Activated CD8-positive, alpha-beta T cell treated with anti-CD3 and anti-CD28 coated beads for 36 hours (primary cell): ENCODE data around the gene BICC1. TPM values are rescaled to one million over a fixed set of nuclear protein-coding genes. Genes with fewer than 3 reads are reported as not detected.

Source experiments
- ATAC-seq: fragments of 200-7000 bp; cut with Tn5 transposase; one replicate; pipeline ENCODE4 v1.10.0; 2021; ENCODE audit warnings: mild to moderate bottlenecking, moderate library complexity
- CTCF ChIA-PET: fragments of 350-600 bp; sonication (Branson Sonifier 250); formaldehyde crosslinking; loops from one replicate; lab custom pipeline; 2021; ENCODE audit warnings: antibody characterized with exemption; lab: Charles Lee
- POLR2A ChIA-PET: fragments of 350-600 bp; sonication (Branson Sonifier 250); formaldehyde crosslinking; loops from one replicate; lab custom pipeline; 2021; ENCODE audit warnings: antibody characterized with exemption; lab: Charles Lee
- DNase-seq: peaks from one replicate; pipeline ENCODE4 v3.0.0-alpha.2; 2020
- H3K27ac Mint-ChIP-seq: one replicate; pipeline ENCODE4 v1.8.0; 2021; ENCODE audit warnings: mild to moderate bottlenecking, mixed read lengths
- H3K27me3 Mint-ChIP-seq: one replicate; pipeline ENCODE4 v1.8.0; 2021; ENCODE audit warnings: mixed read lengths
- H3K36me3 Mint-ChIP-seq: one replicate; pipeline ENCODE4 v1.8.0; 2021; ENCODE audit warnings: low read depth, mixed read lengths
- H3K4me1 Mint-ChIP-seq: one replicate; pipeline ENCODE4 v1.8.0; 2021; ENCODE audit warnings: low read depth, mixed read lengths
- H3K4me3 Mint-ChIP-seq: one replicate; pipeline ENCODE4 v1.8.0; 2021; ENCODE audit warnings: mild to moderate bottlenecking, moderate library complexity, mixed read lengths
- H3K9me3 Mint-ChIP-seq: one replicate; pipeline ENCODE4 v1.8.0; 2021; ENCODE audit warnings: mixed read lengths
- intact Hi-C: fragments of 100-400 bp; cut with micrococcal nuclease; formaldehyde crosslinking; loops from one replicate; pipeline ENCODE4 v1.10.0; 2022
- total RNA-seq, 2 experiments: library from RNA; stranded (reverse); gene quantifications; one replicate each; pipeline ENCODE4 v1.2.3, GENCODE V29; 2021
- TF ChIP-seq, protein P1 (sequence below): fragments of 200-600 bp; IDR thresholded peaks from one replicate; pipeline ENCODE4 v1.8.0; 2022; ENCODE audit warnings: antibody characterized with exemption, mild to moderate bottlenecking

BICC1 gene
- total RNA-seq, 2 experiments from 2014 or later, result not detected

GRCh38 chr10:58511765-58512490 is 744 bp upstream of the BICC1 start:
- DNase-seq (peak; percentile 1), ATAC-seq (no peak)
- no peak overlapping the region for H3K27ac Mint-ChIP-seq
- POLR2A ChIA-PET, result no interaction called here
- intact Hi-C loops, result no loop called here
- TF ChIP-seq, protein P1, sequence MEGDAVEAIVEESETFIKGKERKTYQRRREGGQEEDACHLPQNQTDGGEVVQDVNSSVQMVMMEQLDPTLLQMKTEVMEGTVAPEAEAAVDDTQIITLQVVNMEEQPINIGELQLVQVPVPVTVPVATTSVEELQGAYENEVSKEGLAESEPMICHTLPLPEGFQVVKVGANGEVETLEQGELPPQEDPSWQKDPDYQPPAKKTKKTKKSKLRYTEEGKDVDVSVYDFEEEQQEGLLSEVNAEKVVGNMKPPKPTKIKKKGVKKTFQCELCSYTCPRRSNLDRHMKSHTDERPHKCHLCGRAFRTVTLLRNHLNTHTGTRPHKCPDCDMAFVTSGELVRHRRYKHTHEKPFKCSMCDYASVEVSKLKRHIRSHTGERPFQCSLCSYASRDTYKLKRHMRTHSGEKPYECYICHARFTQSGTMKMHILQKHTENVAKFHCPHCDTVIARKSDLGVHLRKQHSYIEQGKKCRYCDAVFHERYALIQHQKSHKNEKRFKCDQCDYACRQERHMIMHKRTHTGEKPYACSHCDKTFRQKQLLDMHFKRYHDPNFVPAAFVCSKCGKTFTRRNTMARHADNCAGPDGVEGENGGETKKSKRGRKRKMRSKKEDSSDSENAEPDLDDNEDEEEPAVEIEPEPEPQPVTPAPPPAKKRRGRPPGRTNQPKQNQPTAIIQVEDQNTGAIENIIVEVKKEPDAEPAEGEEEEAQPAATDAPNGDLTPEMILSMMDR, result no peak
- no peaks in the 10 kb centered on the region for H3K9me3 Mint-ChIP-seq
- CTCF ChIA-PET, result no interaction called here
- peaks cover 25% of the 10 kb centered on the region for H3K27me3 Mint-ChIP-seq
- peaks cover 5% of the 10 kb centered on the region for H3K4me1 Mint-ChIP-seq
- H3K36me3 Mint-ChIP-seq, result no peaks in the 10 kb centered on the region
- H3K4me3 Mint-ChIP-seq, result peak overlapping the region; percentile 65

- H3K27ac Mint-ChIP-seq, result no peak overlapping the region
- peaks cover 5% of the 10 kb centered on the region for H3K4me1 Mint-ChIP-seq
- TF ChIP-seq, protein P1, result no peak
- DNase-seq (peak; percentile 1), ATAC-seq (peak; percentile 24)
- H3K4me3 Mint-ChIP-seq, result peak overlapping the region; percentile 57
- no peaks in the 10 kb centered on the region for H3K9me3 Mint-ChIP-seq
- intact Hi-C loops, result no loop called here
- H3K36me3 Mint-ChIP-seq, result no peaks in the 10 kb centered on the region
- POLR2A ChIA-PET, result interaction anchor here (0.6 kb wide), 1 partner anchor 17 kb away, joined by 3 read pairs; no protein-coding TSS in a partner anchor
- H3K27me3 Mint-ChIP-seq, result peaks cover 25% of the 10 kb centered on the region
- CTCF ChIA-PET, result no interaction called here
Observed at GRCh38 chr10:58513188-58514110, 777 bp downstream of the BICC1 start.

GRCh38 chr10:58514111-58514770 is 1.6 kb downstream of the BICC1 start:
- Mint-ChIP-seq H3K9me3 (no peaks in the 10 kb centered on the region), H3K36me3 (no peaks in the 10 kb centered on the region), H3K27me3 (peaks cover 30% of the 10 kb centered on the region), H3K4me1 (peaks cover 5% of the 10 kb centered on the region), H3K4me3 (no peak overlapping the region), H3K27ac (no peak overlapping the region)
- ChIA-PET CTCF (interaction anchor here (2.1 kb wide), 1 partner anchor 17 kb away, joined by 7 read pairs; no protein-coding TSS in a partner anchor), POLR2A (no interaction called here)
- TF ChIP-seq, protein P1, result no peak
- ATAC-seq (no peak), DNase-seq (no peak)
- intact Hi-C loops, result no loop called here

DNA sequence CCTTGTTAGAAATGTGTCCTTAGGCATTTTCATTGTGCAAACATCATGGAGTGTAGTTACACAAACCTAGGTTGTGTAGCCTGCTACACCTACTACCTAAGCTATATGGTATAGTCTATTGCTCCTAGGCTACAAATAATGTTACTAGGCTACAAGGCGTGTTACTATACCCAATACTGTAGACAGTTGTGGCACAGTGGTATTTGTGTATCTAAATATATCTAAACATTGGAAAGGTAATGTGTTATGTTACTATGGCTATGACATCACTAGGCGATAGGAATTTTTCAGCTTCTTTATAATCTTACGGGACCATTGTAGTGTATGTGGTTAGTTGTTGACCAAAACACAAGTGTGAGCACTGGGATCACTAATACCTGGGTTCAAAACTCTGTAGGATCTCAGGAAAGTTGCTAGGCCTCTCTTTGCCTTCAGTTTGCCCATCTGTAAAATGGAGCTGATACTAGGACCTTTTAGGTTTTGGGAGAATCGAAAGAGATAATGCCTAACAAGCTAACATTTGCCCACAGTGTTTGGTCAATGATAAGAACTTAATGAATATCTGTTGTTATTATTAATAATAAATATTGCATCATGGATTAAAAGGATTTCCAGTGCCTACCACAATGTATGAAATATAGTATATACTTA is 2.7 kb downstream of the BICC1 start:
- CTCF ChIA-PET, result interaction anchor here (2.1 kb wide), 1 partner anchor 16 kb away, joined by 7 read pairs; no protein-coding TSS in a partner anchor
- H3K4me1 Mint-ChIP-seq, result peaks cover 5% of the 10 kb centered on the region
- H3K9me3 Mint-ChIP-seq, result no peaks in the 10 kb centered on the region
- POLR2A ChIA-PET, result no interaction called here
- H3K27ac Mint-ChIP-seq, result no peak overlapping the region
- no peaks in the 10 kb centered on the region for H3K36me3 Mint-ChIP-seq
- TF ChIP-seq, protein P1, result no peak
- H3K27me3 Mint-ChIP-seq, result peaks cover 30% of the 10 kb centered on the region
- ATAC-seq (no peak), DNase-seq (no peak)
- intact Hi-C loops, result no loop called here
- H3K4me3 Mint-ChIP-seq, result no peak overlapping the region
